ENCODE data around the gene FRAS1. TPM values are rescaled to one million over a fixed set of nuclear protein-coding genes. Genes with fewer than 3 reads are reported as not detected.

The FRAS1 gene
- total RNA-seq, 1 donor from 2014 or later = 20.2 TPM

GRCh38 chr4:78154972-78155590, 98.0 kb downstream of the FRAS1 start:
- no peak for TF ChIP-seq CTCF (IDR thresholded peaks at IDR 0.05)
- ATAC-seq (no peak), DNase-seq (no peak)
- no peak overlapping the region for H3K4me3 ChIP-seq
- no peaks in the 10 kb centered on the region for H3K9me3 ChIP-seq
- intact Hi-C loops (cut with DNase I) = no loop called here
- no peaks in the 10 kb centered on the region for H3K36me3 ChIP-seq
- H3K27me3 ChIP-seq = no peaks in the 10 kb centered on the region
- H3K27ac ChIP-seq = no peak overlapping the region
- no peaks in the 10 kb centered on the region for H3K4me1 ChIP-seq

DNA sequence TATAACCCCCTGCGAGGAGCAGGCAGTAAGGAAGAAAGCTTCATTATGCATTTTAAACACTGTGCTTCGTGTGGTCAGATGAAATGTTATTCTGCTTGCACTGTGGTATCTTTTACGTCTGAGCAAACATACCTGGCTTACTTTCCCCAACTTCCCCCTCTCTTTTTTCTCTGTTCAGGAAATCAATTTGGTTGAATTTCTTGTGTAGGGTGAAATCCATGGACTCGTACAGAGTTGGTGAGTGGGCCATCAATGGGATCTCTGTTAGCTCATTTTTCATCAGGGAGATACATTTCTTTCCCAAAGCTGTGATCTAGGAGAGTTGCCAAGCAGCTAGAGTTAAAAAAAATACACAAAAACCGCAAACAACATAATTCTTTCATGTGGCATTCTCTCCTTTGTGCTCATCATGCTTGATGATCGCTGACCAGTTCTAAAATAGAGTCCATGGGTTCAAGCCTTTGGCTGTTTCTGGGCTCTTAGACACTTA, 98.5 kb downstream of the FRAS1 start:
- Histone ChIP-seq H3K27ac (no peak overlapping the region), H3K9me3 (no peaks in the 10 kb centered on the region), H3K4me1 (no peaks in the 10 kb centered on the region), H3K36me3 (no peaks in the 10 kb centered on the region), H3K27me3 (no peaks in the 10 kb centered on the region), H3K4me3 (no peak overlapping the region)
- ATAC-seq (no peak), DNase-seq (no peak)
- intact Hi-C loops (cut with DNase I) = no loop called here
- TF ChIP-seq CTCF (IDR thresholded peaks at IDR 0.05) = no peak

- no peak overlapping the region for H3K27ac ChIP-seq
- no peak for ATAC-seq
- DNase-seq = no peak
- intact Hi-C loops (cut with DNase I) = no loop called here
- no peaks in the 10 kb centered on the region for H3K27me3 ChIP-seq
- H3K4me3 ChIP-seq = no peak overlapping the region
- TF ChIP-seq CTCF (IDR thresholded peaks at IDR 0.05) = no peak
- H3K36me3 ChIP-seq = no peaks in the 10 kb centered on the region
- no peaks in the 10 kb centered on the region for H3K4me1 ChIP-seq
- H3K9me3 ChIP-seq = no peaks in the 10 kb centered on the region
These were observed 99.4 kb downstream of the FRAS1 start for GRCh38 chr4:78156520-78156919.

GRCh38 chr4:78162342-78162741, 105.2 kb downstream of the FRAS1 start:
- intact Hi-C loops (cut with DNase I) = no loop called here
- Histone ChIP-seq H3K36me3 (no peaks in the 10 kb centered on the region), H3K9me3 (no peaks in the 10 kb centered on the region), H3K27me3 (no peaks in the 10 kb centered on the region), H3K27ac (no peak overlapping the region), H3K4me3 (no peak overlapping the region), H3K4me1 (no peaks in the 10 kb centered on the region)
- TF ChIP-seq CTCF (IDR thresholded peaks at IDR 0.05) = no peak
- DNase-seq = no peak
- ATAC-seq = no peak

DNA sequence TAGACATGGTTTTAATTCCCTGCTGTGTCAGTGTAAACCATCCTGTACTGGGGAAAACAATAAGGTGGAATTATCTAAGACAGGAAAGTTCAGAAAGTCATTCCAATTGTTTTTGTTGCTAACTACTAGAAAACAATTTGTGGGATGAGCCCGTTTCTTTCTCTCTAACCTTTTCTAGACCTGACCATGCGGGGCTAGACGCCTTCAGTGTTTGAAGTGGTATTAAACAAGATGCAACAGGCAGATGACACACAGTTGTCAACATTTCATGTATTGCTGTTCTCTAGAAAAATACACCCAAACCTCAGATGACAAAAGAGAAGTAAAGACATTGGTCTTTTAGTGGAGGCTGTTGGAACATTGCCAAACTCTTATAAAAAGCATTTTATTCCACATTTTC, 105.7 kb downstream of the FRAS1 start:
- Histone ChIP-seq H3K36me3 (no peaks in the 10 kb centered on the region), H3K4me3 (no peak overlapping the region), H3K27me3 (no peaks in the 10 kb centered on the region), H3K4me1 (no peaks in the 10 kb centered on the region), H3K9me3 (no peaks in the 10 kb centered on the region), H3K27ac (no peak overlapping the region)
- ATAC-seq (no peak), DNase-seq (no peak)
- intact Hi-C loops (cut with DNase I) = no loop called here
- TF ChIP-seq CTCF (IDR thresholded peaks at IDR 0.05) = no peak

GRCh38 chr4:78165758-78166157, 108.6 kb downstream of the FRAS1 start:
- intact Hi-C loops (cut with DNase I) = no loop called here
- DNase-seq = no peak

More at GRCh38 chr4:78165758-78166157, 108.6 kb downstream of the FRAS1 start:
- TF ChIP-seq CTCF (IDR thresholded peaks at IDR 0.05) = no peak
- H3K27ac ChIP-seq = no peak overlapping the region
- no peaks in the 10 kb centered on the region for H3K9me3 ChIP-seq
- H3K27me3 ChIP-seq = no peaks in the 10 kb centered on the region
- no peaks in the 10 kb centered on the region for H3K4me1 ChIP-seq
- no peak overlapping the region for H3K4me3 ChIP-seq
- ATAC-seq = no peak
- no peaks in the 10 kb centered on the region for H3K36me3 ChIP-seq

Measured in upper lobe of right lung (tissue), 1 donor.